ENCODE data around the gene CCL21.

Gene CCL21

DNA sequence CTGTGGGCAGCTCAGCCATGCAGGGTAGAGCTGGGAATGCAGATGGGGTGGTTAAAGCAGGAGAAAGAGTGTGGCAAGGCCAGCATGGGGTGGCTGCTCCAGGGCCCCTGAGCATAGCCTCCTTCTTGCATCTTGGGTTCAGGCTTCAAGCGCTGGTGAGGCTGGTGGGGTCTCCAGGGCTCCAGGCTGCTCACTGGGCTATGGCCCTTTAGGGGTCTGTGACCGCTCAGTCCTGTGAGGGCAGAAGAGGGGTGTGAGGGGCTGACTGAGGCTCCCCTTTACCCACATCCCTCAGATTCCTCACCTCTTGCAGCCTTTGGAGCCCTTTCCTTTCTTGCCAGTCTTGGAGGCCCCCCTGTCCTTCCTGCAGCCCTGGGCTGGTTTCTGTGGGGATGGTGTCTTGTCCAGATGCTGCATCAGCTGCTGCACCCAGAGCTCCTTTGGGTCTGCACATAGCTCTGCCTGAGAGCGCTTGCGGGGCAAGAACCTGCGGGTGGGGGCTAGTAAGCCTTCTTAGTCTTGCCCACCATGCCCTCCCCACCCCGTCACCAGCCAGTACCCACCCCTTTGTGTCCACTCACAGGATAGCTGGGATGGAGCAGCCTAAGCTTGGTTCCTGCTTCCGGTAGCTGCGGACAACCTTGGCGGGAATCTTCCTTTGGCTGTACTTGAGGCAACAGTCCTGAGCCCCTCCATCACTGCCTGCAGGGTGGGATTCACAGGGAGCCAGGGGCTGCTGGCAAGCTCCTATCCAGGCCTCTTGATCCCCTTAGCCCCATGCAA lies 549 bp downstream of the CCL21 start:
- no peak for DNase-seq (ENCODE audit: low read depth in 2 of 2)

DNA sequence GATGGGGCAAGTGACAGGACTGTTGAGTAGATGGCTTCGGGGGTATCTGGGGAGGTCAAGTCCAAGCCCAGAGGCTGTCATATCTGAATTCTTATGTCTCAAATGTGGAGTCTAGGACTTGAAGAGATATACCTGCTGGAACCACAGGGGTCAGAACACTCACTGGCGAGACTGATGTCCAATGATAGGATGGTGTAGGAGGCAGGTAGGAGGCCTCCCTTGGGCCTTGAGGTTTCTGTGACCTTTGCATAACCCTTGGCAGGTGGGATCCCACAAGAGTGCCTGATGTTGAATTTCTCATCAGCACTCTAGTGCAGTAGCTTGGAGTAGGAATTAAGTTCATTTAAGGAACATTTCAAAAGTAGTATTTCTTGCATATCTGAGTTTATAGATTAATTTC lies 2.8 kb downstream of the CCL21 start:
- no peak for DNase-seq (ENCODE audit: low read depth in 2 of 2)

DNA sequence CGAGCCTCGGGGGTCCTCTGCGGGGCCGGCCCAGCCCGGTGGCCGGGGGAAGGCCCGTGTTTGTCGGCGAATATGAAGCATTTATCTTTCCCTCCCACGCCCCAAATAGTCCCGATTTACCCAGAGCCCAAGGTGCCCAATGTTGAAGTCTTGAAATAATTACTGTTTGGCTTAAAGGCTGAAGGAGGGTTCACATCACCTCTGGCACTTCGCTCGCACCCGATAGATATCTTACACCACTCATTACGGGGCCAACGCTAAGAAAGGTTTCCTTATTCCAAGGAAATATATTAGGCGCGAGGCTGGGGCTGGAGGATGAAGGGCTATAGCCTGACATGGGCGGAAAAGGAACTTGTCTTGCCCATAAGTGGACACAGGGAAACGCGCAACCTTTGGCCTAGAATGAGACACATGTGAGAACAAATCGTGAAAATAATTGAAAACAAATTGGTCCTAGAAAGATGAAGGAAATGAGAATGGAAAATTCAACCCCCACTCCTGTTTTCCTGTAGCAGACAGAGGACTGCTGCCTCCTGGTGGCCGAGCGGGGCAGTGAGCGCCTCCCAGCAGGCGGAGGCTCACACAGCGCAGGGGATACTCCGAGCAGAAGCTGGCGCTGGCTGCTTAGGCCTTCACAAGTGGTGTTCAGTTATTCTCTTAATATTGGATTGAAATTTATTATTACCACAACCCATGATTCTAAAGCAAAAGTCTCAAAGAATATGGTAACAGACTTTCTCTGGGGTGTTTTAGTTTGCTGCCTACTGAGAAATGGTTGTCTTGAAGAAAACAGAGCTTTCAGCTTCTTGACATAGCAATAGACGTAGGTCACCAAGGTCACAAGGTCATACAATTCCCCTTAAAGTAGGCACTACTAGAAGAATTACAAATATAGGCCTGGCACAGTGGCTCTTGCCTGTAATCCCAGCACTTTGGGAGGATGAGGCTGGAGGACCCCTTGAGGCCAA lies 7.9 kb downstream of the CCL21 start:
- peak; percentile 66 to 86 for DNase-seq (ENCODE audit: low read depth in 2 of 2)

DNA sequence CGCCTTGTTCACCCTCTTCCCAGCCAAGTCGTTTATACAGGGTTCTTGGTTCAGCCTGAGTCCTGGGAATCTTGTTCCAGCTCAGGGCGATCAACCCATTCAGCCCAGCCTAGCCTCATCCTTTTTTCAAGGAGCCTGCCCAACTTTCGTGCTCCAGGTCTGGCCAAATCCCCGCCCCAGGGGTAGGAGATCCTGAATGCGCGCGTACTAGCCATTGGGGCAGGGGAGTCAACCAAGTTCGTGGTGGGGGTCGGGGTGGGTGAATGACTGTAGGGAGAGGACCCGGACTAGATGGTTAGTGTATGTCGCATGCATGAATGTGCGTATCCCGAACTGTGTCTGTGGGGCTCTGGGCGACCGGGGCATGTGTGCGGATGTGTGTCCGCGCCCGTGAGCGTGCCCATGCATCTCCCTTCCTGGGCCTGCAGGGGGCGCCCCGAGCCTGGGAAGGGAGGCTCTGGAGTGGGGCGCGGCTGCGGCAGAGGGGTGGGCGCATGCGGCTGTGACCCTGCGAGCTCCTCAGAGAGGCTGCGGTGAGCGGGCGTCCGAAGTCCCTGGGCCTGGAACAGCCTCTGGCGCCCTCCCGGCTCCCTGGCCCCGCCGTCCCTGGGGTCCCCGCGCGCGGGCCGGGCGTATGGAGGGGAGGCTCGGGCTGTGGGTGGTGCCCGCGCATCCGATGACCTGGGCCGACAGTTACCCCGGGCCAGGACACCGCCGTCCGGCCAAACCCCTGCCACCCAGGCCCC lies 8.7 kb downstream of the CCL21 start:
- peak; percentile 47 to 76 for DNase-seq (ENCODE audit: low read depth in 2 of 2)

DNA sequence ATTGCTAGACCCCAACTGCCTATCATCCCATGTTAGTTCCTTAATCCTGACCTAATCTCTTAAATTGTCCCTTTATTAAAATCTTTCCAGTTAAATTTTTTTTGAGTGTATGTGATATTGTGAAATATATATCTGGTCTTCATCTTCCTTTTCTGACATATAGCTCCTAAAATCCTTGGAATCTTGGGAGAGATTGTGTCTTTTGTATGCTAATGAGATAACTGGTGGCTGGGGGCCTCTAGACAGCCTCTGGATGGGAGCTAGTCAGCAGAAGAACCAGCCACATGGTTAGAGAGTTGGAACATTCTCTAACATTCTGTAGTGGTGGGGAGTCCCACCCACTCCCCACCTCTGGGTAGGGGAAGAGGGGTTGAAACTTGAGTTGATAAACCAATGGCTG lies 15.1 kb downstream of the CCL21 start:
- DNase-seq (ENCODE audit: low read depth in 2 of 2) = no peak

DNA sequence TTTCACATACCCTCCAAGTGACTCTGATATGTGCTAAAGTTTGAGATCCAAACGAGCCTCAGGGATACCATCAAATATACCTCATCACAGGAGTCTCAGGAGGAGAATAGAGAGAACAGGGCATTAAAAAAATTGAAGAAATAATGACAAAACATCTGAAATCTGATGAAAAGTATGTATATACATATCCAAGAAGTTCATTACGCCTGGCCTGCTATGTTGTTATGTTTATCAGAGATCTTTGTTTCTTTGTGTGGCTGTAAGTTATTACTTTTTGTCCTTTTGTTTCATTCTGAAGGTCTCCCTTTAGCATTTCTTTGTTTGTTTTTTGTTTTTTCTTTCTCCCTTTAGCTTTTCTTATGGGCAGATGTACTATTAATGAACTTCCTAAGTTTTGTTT lies 16.4 kb downstream of the CCL21 start:
- no peak for DNase-seq (ENCODE audit: low read depth in 2 of 2)

DNA sequence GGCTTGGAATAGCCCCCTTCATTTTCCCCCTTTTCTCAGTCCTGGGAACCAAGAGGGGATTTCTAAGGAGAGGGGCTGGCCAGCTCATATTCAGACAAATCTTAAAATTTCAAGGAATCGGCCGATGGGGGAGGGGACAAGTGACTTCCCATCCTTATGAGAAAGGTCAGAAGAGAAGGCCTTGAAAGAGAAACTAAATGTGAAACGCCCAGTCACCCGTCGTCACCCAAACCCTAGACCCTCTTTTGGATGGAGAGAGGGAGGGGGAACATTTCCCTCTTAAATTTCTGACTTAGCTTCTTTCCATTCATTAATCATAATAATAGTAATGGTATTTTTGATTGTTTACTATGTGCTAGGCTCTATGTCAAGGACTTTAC lies 18.0 kb downstream of the CCL21 start:
- no peak for DNase-seq (ENCODE audit: low read depth in 2 of 2)

DNA sequence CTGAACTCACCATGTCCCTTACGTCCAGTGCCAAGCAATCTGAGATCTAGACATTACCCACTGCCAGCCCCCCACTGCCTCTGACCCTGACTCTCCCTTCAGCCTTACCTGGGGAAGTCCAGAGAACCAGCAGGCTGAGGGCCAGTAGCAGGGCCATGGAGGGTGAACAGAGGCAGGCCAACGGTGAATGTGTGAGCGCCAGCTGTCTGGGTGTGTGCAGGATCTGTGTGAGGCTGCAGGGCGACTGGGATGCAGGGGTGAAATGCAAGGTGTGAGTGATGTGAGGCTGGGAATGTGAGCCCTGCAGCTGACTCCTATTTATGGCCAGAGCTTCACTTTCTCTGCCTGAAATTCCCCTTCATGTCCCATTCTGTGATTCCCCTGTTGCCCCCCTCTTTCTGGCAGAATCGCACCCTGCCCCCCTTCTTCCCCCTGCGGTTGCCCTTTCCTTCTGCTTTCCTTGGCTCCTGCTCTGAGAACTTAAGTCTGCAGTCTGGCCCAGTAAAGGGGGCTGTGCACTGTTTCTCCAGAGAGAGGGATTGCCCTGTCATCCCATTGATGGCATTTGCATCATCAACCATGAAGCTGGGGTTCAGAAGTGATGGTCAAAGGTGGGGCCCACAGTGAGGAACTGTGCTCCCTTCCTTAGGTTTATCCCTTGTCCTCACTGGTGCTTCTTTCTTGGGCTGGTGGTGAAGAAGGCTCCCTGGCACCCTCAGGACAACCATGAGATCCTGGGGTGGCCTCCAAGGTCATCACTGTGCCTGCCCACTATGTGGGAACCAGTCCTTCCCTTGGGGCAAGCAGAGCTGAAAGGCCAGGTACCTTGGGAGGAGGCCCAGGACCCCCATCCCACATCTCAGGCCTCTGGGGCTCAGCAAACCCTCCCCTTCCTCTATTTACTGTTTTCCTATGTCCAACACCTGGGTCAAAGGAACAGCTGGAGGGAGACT lies 18.7 kb downstream of the CCL21 start, which contains the start of gene CCL19:
CCL19 (minus strand) TSS at position 294 of the 953 bp plus-strand sequence; CDS start at position 157, 137 bp downstream.
- DNase-seq (ENCODE audit: low read depth in 2 of 2) = no peak

DNA sequence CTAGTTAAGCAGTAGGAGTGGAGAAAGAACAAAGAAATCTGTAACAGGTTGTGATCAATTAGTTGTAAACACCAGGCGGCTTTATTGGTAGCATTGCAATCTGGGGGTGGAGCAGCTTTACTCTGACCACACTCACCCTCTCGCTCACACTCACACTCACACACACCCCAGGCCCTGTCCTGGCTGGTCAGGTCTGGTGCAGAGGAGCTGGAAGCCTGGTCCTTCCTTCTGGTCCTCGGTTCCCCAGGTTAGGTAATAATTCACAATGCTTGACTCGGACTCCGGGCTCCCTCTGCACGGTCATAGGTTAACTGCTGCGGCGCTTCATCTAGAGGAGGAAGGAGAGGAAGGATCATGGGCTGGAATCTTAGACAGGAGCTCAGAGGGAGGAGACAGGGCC lies 20.4 kb downstream of the CCL21 start:
- no peak for DNase-seq (ENCODE audit: low read depth in 2 of 2)

DNA sequence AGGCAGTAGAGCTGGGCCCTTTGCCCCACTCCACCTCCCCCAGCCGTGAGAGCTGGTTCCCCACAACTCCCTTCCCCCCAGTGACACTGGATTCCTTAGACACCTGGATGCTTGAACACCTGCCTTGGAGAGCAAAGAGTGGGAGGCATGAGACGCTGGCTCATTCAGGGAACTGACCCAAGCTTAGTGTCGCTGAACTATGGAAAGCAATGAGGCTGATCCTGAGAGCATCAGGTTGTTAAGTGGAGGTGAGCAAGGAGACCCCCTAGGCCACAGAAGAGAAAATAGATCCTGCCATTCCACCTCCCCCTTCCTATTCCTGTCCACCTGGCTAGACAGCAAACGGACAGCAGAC lies 20.8 kb downstream of the CCL21 start:
- DNase-seq (ENCODE audit: low read depth in 2 of 2) = no peak

DNA sequence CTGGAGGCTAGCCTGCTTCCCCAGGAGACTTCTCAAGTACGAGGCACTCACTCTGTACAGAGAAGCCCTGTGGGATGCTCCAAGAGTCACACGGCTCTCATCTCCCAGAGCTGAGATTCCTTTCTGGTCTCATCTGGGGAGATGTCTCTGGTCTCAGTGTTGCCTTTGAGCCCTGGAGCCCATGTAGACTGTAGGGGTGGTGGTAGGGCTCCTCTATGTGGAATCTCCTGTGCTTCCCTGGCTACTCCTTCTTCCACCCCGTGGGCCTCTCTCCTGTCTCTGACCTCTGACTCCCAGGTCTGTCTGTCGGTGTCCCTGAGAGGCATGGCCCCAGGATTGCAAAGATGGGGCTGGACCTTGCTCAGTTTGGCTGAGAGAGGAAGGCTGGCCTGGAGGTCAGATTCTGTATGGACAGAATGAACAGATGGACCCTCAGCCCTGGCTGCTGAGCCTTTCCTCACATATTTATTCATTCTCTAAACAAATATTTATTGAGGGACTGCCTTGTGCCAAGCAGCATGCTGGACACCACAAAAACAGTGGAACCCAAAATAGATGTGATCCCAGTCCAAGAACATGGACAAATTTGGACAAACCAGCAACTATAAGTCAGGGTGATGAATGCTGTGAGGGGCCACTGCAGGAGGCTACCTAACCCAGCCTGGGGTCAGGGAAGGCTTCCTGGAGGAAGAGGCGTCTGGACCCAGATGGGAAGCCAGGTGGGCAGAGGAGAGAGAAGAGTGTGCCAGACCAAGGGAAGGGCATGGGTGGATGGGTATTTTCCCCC lies 21.4 kb downstream of the CCL21 start:
- no peak for DNase-seq (ENCODE audit: low read depth in 2 of 2)

DNA sequence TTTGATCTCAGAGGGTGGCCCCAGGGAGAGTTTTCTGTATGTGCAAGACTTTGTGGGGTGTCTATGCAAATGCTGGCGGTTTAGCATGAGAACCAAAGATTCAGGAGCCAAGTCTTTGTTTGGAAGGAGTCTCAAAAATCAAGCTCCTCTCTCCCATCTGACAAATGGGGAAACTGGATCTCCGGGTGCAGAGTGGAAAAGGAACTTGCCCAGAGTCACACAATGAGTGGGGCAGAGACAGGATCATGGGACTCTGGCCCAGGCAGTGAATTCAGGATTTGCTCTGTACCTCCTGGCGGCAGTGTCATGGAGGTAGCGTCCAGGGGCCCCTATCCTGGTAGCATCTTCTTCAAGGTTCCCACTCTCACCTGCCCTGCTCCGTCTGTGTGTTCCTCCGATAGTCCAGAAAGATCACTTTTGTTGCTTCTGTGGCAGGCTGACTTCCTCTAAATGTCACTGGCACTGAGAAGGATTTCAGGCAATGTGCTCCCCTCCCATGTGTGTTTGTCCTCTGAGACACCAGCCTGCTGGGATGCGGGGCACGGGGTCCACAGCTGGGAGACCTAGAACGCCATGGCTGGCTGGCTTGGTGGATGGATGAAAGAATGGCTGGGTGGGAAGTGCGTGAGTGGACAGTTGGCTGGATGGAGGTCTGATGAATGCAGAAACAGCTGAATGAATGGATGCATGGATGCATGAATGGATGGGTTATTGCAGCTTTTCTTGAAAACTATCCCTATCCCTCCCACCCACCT lies 22.5 kb downstream of the CCL21 start:
- DNase-seq (ENCODE audit: low read depth in 2 of 2) = no peak

DNA sequence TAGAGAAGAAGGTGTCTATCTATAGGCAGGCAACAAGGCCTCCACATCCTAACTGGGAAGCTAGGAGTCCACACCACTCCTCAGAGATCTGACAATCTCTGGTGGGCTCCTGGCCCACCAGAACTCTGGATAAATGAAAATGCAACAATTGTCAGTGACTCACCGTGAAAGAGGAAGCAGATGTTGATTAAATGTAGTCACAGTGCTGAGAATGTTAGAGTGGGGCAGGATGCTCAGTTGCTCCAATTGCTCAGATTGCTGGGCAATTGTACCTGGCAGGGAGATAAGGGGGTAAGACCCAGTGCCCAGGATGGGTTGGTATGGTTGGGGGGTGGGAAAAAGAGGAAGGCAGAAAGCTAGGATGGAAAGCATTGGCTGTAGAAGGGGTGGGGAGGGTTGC lies 23.2 kb downstream of the CCL21 start:
- DNase-seq (ENCODE audit: low read depth in 2 of 2) = no peak

DNA sequence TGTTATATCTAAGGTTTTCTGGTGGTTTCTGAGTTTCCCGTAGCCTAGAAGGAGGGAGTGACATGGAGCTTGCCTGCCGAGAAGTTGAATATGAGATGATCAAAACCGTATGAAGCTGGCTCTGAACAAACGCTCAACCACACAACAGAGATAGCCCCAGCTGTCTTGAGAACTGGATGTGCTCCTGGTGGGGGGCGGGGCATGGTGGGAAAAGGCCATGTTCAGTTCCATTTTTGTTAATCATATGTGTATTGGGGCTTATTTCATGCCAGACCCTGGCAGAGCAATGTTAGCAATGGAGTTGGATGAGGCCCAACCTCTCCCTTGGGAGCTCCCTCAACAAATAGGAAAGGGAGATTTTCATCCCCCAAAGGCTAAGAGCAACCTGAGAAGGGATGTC lies 23.7 kb downstream of the CCL21 start:
- no peak for DNase-seq (ENCODE audit: low read depth in 2 of 2)

DNA sequence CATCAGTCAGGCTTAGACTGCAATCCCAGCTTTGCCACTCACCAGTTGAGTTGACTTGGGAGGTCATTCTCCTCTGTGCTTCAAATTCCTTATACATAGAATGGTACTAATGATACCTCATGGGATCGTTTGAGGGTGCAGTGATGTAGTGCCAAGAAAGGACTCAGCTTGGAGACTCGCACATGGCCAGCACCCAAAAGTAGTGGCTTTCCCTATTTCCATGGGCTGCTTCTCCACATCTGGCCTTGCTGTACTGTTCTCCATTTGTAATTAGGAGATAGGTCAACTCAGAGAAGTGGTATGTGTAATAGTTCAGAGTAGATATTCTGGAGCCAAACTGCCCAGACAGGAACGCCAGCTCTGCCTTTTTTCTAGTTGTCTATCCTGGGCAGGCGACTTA lies 24.3 kb downstream of the CCL21 start:
- DNase-seq (ENCODE audit: low read depth in 2 of 2) = no peak

DNA sequence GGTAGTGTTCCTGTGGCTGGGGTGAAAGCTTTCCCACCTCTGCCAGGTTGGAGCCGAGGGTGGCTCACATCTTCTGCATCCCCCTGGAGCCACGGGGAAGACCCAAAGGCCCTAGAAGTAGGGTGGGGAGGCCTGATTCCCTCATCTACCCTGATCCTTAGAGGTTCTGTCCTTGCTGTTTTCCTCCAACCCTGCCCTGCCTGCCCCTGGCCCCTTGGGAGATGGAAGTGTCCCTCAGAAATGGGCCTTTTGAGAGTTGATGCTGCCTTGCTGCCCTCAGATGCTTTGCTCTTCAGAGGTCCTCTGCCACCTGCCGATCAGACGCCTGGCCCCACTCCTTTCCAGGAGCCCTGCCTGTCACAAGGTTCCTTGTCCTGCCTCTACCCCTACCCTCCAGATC lies 25.1 kb downstream of the CCL21 start:
- DNase-seq (ENCODE audit: low read depth in 2 of 2) = no peak

DNA sequence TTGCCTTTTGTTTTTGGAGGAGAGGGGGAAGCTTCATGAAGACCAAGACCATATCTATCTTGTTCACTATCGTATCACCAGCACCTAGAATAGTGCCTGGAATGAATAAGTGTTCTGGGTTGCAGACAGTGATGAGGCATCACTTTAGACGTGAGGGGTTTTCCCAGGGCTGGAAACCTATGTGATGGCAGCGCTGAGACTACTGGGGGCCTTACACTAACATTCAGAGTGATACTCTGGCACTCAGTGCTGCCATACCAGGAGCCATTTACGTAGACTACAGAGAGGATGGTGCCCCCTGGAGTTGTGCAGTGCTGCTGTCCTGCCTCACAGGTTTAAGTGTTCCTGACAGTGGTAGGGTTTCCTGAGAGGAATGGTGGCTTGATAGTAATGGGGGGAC lies 25.8 kb downstream of the CCL21 start:
- peak in 1 of 2 experiments; percentile 11 for DNase-seq (ENCODE audit: low read depth in 2 of 2)

DNA sequence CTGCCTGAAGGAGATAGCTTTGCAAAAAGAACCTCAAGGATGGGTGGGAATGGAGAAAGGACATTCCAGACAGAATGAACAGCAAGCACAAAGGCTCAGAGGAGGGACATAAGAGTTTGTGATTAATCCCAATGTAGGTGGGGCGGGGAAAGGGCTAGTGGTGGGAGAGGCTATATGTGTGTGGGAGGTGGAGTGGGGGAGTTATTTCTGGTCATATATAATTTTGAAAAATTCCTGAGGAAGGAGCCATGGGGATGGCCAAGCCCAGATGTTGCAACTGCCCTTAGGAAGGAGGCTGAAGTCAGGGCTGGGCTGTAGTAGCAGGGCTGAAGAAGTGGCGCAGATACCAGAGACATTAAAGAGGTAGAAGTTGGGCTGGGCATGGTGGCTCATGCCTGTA lies 34.1 kb downstream of the CCL21 start:
- no peak for DNase-seq (ENCODE audit: low read depth in 2 of 2)

DNA sequence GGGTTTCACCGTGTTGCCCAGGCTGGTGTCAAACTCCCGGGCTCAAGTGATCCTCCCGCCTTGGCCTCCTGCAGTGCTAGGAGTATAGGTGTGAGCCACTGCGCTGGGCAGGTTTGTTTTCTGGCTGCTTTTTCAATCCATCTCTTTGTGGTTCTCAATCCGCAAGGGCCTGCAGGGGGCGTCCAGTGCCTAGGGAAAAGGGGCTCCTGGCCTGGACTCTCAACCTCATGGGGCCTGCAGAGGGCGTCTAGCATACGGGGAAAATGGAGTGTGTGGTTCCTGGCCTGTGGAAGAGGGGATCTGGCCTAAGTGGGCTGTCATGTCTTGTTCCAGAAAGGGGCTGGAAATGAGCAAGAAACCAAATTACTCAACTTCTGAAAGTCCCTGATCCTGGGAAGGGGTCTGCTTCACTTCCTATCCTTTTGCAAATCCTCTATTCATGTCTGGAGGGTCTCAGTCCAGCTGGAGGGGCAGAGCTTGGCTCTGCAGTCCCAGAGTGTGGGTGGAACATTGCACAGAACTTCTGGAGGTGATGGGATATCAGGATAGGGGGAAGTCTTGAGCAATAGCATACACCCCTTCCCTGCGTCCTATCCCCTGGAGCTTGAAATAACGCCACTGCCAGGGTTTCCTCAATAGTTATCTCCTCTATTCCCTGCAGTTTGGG lies 34.8 kb downstream of the CCL21 start:
- DNase-seq (ENCODE audit: low read depth in 2 of 2) = peak; percentile 24 to 61

All from stimulated activated CD4-positive, alpha-beta T cell treated with anti-CD3 and anti-CD28 coated beads, Interleukin-12 subunit alpha, Interleukin-12 subunit beta, amount 100 ng/mL, for 24 hours (primary cell).